ENCODE data around the gene WDR6. TPM values are rescaled to one million over a fixed set of nuclear protein-coding genes. Genes with fewer than 3 reads are reported as not detected.

Gene WDR6
- polyA plus RNA-seq, 2 donors, result 64.5 to 79.0 TPM

- no peaks in the 10 kb centered on the region for H3K27me3 ChIP-seq (ENCODE audit: control insufficient read depth in 1 of 2, insufficient read depth in 2 of 2, low read length in 2 of 2)
- H3K4me1 ChIP-seq (ENCODE audit: control insufficient read depth in 2 of 2, insufficient read depth in 2 of 2, low read length in 1 of 2), result peaks cover 3 to 20% of the 10 kb centered on the region in 2 donors
- no peak overlapping the region for H3K4me3 ChIP-seq (ENCODE audit: low read depth in 1 of 2, low read length in 2 of 2)
- peaks cover 2 to 36% of the 10 kb centered on the region in 2 donors for H3K36me3 ChIP-seq (ENCODE audit: control insufficient read depth in 2 of 2, insufficient read depth in 2 of 2, low read length in 1 of 2)
- 87 to 90% methylated on average over 8 of the region's 8 CpGs for WGBS, 2 donors
- H3K9me3 ChIP-seq (ENCODE audit: control insufficient read depth in 2 of 2, insufficient read depth in 1 of 2, low read depth in 1 of 2, low read length in 1 of 2), result no peaks in the 10 kb centered on the region
- no peak overlapping the region for H3K27ac ChIP-seq (ENCODE audit: low read depth in 2 of 2, low read length in 1 of 2)
These were observed 18.8 kb downstream of the WDR6 start for GRCh38 chr3:49025793-49026520.

GRCh38 chr3:49026536-49026935 lies 19.3 kb downstream of the WDR6 start:
- Histone ChIP-seq H3K27me3 (ENCODE audit: control insufficient read depth in 1 of 2, insufficient read depth in 2 of 2, low read length in 2 of 2) (no peaks in the 10 kb centered on the region), H3K9me3 (ENCODE audit: control insufficient read depth in 2 of 2, insufficient read depth in 1 of 2, low read depth in 1 of 2, low read length in 1 of 2) (no peaks in the 10 kb centered on the region), H3K4me3 (ENCODE audit: low read depth in 1 of 2, low read length in 2 of 2) (no peak overlapping the region), H3K4me1 (ENCODE audit: control insufficient read depth in 2 of 2, insufficient read depth in 2 of 2, low read length in 1 of 2) (peaks cover 3 to 20% of the 10 kb centered on the region in 2 donors), H3K36me3 (ENCODE audit: control insufficient read depth in 2 of 2, insufficient read depth in 2 of 2, low read length in 1 of 2) (peaks cover 2 to 36% of the 10 kb centered on the region in 2 donors), H3K27ac (ENCODE audit: low read depth in 2 of 2, low read length in 1 of 2) (no peak overlapping the region)
- 88 to 91% methylated on average over 3 of the region's 3 CpGs for WGBS, 2 donors

DNA sequence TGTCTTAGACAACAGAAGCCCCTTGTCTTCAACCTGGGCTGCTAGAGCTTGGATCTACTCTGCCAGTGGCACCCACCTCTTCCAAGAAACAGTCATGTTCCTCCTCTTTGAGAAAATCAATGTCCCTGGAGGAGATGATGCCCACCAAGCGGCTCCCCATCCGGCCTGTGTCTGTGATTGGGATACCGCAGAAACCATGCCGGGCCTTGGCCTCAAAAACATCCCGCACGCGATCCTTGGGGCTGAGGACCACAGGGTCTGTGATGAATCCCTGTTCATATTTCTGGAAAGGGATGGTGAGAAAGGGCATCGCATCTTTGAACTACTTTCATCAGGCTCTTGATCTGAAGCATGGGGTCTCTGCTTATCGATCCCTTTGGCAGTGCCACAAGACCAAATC lies 20.4 kb downstream of the WDR6 start:
- peaks cover 3 to 19% of the 10 kb centered on the region in 2 donors for H3K4me1 ChIP-seq (ENCODE audit: control insufficient read depth in 2 of 2, insufficient read depth in 2 of 2, low read length in 1 of 2)
- WGBS, 2 donors, result 94 to 95% methylated on average over 9 of the region's 9 CpGs
- H3K27ac ChIP-seq (ENCODE audit: low read depth in 2 of 2, low read length in 1 of 2), result peak overlapping the region in 1 of 2 donors; percentile 27
- H3K4me3 ChIP-seq (ENCODE audit: low read depth in 1 of 2, low read length in 2 of 2), result no peak overlapping the region
- H3K36me3 ChIP-seq (ENCODE audit: control insufficient read depth in 2 of 2, insufficient read depth in 2 of 2, low read length in 1 of 2), result peaks cover 11 to 47% of the 10 kb centered on the region in 2 donors
- H3K9me3 ChIP-seq (ENCODE audit: control insufficient read depth in 2 of 2, insufficient read depth in 1 of 2, low read depth in 1 of 2, low read length in 1 of 2), result no peaks in the 10 kb centered on the region
- no peaks in the 10 kb centered on the region for H3K27me3 ChIP-seq (ENCODE audit: control insufficient read depth in 1 of 2, insufficient read depth in 2 of 2, low read length in 2 of 2)

GRCh38 chr3:49028298-49028672 lies 21.1 kb downstream of the WDR6 start:
- Histone ChIP-seq H3K4me1 (ENCODE audit: control insufficient read depth in 2 of 2, insufficient read depth in 2 of 2, low read length in 1 of 2) (peaks cover 0 to 15% of the 10 kb centered on the region in 2 donors), H3K4me3 (ENCODE audit: low read depth in 1 of 2, low read length in 2 of 2) (peak overlapping the region; percentile 76 to 86), H3K36me3 (ENCODE audit: control insufficient read depth in 2 of 2, insufficient read depth in 2 of 2, low read length in 1 of 2) (peaks cover 11 to 52% of the 10 kb centered on the region in 2 donors), H3K27me3 (ENCODE audit: control insufficient read depth in 1 of 2, insufficient read depth in 2 of 2, low read length in 2 of 2) (no peaks in the 10 kb centered on the region), H3K27ac (ENCODE audit: low read depth in 2 of 2, low read length in 1 of 2) (peak overlapping the region; percentile 93 to 97), H3K9me3 (ENCODE audit: control insufficient read depth in 2 of 2, insufficient read depth in 1 of 2, low read depth in 1 of 2, low read length in 1 of 2) (no peaks in the 10 kb centered on the region)
- WGBS, 2 donors, result 72 to 75% methylated on average over 4 of the region's 4 CpGs

- Histone ChIP-seq H3K36me3 (ENCODE audit: control insufficient read depth in 2 of 2, insufficient read depth in 2 of 2, low read length in 1 of 2) (peaks cover 11 to 50% of the 10 kb centered on the region in 2 donors), H3K4me3 (ENCODE audit: low read depth in 1 of 2, low read length in 2 of 2) (peak within 1 kb of the TSS; percentile 76 to 86), H3K9me3 (ENCODE audit: control insufficient read depth in 2 of 2, insufficient read depth in 1 of 2, low read depth in 1 of 2, low read length in 1 of 2) (no peaks in the 10 kb centered on the region), H3K4me1 (ENCODE audit: control insufficient read depth in 2 of 2, insufficient read depth in 2 of 2, low read length in 1 of 2) (peaks cover 0 to 15% of the 10 kb centered on the region in 2 donors), H3K27ac (ENCODE audit: low read depth in 2 of 2, low read length in 1 of 2) (peak within 1 kb of the TSS; percentile 93 to 97), H3K27me3 (ENCODE audit: control insufficient read depth in 1 of 2, insufficient read depth in 2 of 2, low read length in 2 of 2) (no peaks in the 10 kb centered on the region)
- 1% methylated on average over 55 of the region's 55 CpGs for WGBS, 2 donors
These were observed 21.7 kb downstream of the WDR6 start, which contains the start of gene IMPDH2 for GRCh38 chr3:49028673-49029562. Gene IMPDH2 (minus strand): TSS chr3:49029398. CDS start chr3:49029350, 48 bp downstream.

- Histone ChIP-seq H3K27ac (ENCODE audit: low read depth in 2 of 2, low read length in 1 of 2) (peak overlapping the region; percentile 82 to 97), H3K4me3 (ENCODE audit: low read depth in 1 of 2, low read length in 2 of 2) (peak overlapping the region in 1 of 2 donors; percentile 76), H3K36me3 (ENCODE audit: control insufficient read depth in 2 of 2, insufficient read depth in 2 of 2, low read length in 1 of 2) (peaks cover 9 to 44% of the 10 kb centered on the region in 2 donors), H3K27me3 (ENCODE audit: control insufficient read depth in 1 of 2, insufficient read depth in 2 of 2, low read length in 2 of 2) (no peaks in the 10 kb centered on the region), H3K4me1 (ENCODE audit: control insufficient read depth in 2 of 2, insufficient read depth in 2 of 2, low read length in 1 of 2) (peaks cover 0 to 15% of the 10 kb centered on the region in 2 donors), H3K9me3 (ENCODE audit: control insufficient read depth in 2 of 2, insufficient read depth in 1 of 2, low read depth in 1 of 2, low read length in 1 of 2) (no peaks in the 10 kb centered on the region)
- 1 to 2% methylated on average over 7 of the region's 7 CpGs for WGBS, 2 donors
These were observed 22.3 kb downstream of the WDR6 start for GRCh38 chr3:49029563-49029884.

DNA sequence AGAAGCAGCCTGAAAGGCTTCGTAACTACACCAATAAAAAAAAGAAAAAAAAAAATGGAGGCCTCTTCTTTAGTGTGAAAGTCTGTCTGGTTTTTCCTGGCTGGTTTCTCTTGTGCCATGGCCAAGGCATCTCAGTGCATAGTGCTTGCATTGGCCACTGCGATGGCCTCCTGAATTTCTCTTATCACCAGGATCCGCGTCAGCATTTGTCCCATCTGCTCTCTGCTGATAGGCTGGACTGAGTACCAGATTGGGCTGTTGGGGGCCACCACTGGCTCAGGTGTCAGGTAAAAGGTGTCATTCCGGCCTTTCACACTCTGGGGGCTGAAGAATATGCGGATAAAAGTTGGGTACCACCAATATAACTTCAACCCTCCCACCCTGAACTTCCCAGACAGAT lies 23.1 kb downstream of the WDR6 start:
- no peaks in the 10 kb centered on the region for H3K27me3 ChIP-seq (ENCODE audit: control insufficient read depth in 1 of 2, insufficient read depth in 2 of 2, low read length in 2 of 2)
- H3K4me1 ChIP-seq (ENCODE audit: control insufficient read depth in 2 of 2, insufficient read depth in 2 of 2, low read length in 1 of 2), result peaks cover 0 to 11% of the 10 kb centered on the region in 2 donors
- peaks cover 9 to 39% of the 10 kb centered on the region in 2 donors for H3K36me3 ChIP-seq (ENCODE audit: control insufficient read depth in 2 of 2, insufficient read depth in 2 of 2, low read length in 1 of 2)
- 93% methylated on average over 6 of the region's 6 CpGs for WGBS, 2 donors
- H3K27ac ChIP-seq (ENCODE audit: low read depth in 2 of 2, low read length in 1 of 2), result no peak overlapping the region
- no peaks in the 10 kb centered on the region for H3K9me3 ChIP-seq (ENCODE audit: control insufficient read depth in 2 of 2, insufficient read depth in 1 of 2, low read depth in 1 of 2, low read length in 1 of 2)
- no peak overlapping the region for H3K4me3 ChIP-seq (ENCODE audit: low read depth in 1 of 2, low read length in 2 of 2)

DNA sequence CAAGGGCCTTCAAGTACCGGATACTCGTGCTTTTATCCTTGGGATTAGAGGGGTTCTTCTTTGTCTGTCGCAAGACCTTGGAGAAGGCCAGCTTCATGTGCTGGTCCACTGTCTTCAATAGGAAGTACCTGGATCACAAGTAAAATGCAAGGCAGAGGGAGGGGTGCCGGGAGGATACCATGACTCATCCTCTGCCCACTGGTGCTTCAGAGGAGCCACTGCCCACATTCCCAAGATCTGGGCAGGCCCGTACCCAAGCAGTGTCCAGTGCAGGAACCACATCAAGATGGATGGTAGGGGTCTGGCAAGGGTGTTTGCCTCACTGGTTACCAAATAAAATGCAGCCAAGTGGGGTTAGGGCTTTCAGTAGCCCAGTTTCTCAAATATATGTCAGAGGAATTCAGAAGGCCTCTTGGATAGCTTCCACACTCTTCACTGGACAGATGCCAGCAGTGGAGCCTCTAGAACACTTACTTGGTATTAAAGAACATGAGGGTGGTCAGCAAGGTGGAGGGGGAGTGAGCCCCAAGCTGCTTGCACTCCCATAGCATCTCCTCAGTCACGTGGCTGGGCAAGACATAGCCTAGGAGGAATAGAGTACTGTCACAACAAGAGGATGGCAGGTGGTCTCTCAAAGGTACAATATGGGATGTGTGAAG lies 25.6 kb downstream of the WDR6 start:
- H3K4me1 ChIP-seq (ENCODE audit: control insufficient read depth in 2 of 2, insufficient read depth in 2 of 2, low read length in 1 of 2), result peaks cover 0 to 7% of the 10 kb centered on the region in 2 donors
- no peak overlapping the region for H3K27ac ChIP-seq (ENCODE audit: low read depth in 2 of 2, low read length in 1 of 2)
- 84 to 87% methylated on average over 6 of the region's 6 CpGs for WGBS, 2 donors
- no peaks in the 10 kb centered on the region for H3K9me3 ChIP-seq (ENCODE audit: control insufficient read depth in 2 of 2, insufficient read depth in 1 of 2, low read depth in 1 of 2, low read length in 1 of 2)
- no peak overlapping the region for H3K4me3 ChIP-seq (ENCODE audit: low read depth in 1 of 2, low read length in 2 of 2)
- H3K36me3 ChIP-seq (ENCODE audit: control insufficient read depth in 2 of 2, insufficient read depth in 2 of 2, low read length in 1 of 2), result peaks cover 9 to 24% of the 10 kb centered on the region in 2 donors
- H3K27me3 ChIP-seq (ENCODE audit: control insufficient read depth in 1 of 2, insufficient read depth in 2 of 2, low read length in 2 of 2), result no peaks in the 10 kb centered on the region

GRCh38 chr3:49034650-49035049 lies 27.5 kb downstream of the WDR6 start:
- H3K9me3 ChIP-seq (ENCODE audit: control insufficient read depth in 2 of 2, insufficient read depth in 1 of 2, low read depth in 1 of 2, low read length in 1 of 2), result no peaks in the 10 kb centered on the region
- H3K4me1 ChIP-seq (ENCODE audit: control insufficient read depth in 2 of 2, insufficient read depth in 2 of 2, low read length in 1 of 2), result no peaks in the 10 kb centered on the region
- no peak overlapping the region for H3K27ac ChIP-seq (ENCODE audit: low read depth in 2 of 2, low read length in 1 of 2)
- 84 to 91% methylated on average over 2 of the region's 2 CpGs for WGBS, 2 donors
- no peak overlapping the region for H3K4me3 ChIP-seq (ENCODE audit: low read depth in 1 of 2, low read length in 2 of 2)
- no peaks in the 10 kb centered on the region for H3K27me3 ChIP-seq (ENCODE audit: control insufficient read depth in 1 of 2, insufficient read depth in 2 of 2, low read length in 2 of 2)
- peaks cover 9 to 24% of the 10 kb centered on the region in 2 donors for H3K36me3 ChIP-seq (ENCODE audit: control insufficient read depth in 2 of 2, insufficient read depth in 2 of 2, low read length in 1 of 2)
